K562 (cell line): ENCODE results near the gene MSRB2. TPM values are rescaled to one million over a fixed set of nuclear protein-coding genes. Genes with fewer than 3 reads are reported as not detected.

ENCODE experiments used
- RBM15 ChIP-seq: fragments of 200-400 bp; formaldehyde crosslinking; IDR thresholded peaks from 2 replicates; pipeline ENCODE4 v1.6.1; 2018; ENCODE audit warnings: mild to moderate bottlenecking, low read length, moderate library complexity; ENCODE audit not compliant: insufficient read depth
- ZC3H8 ChIP-seq: fragments of 450-650 bp; IDR thresholded peaks from 2 replicates; pipeline ENCODE4 v1.6.1; 2017
- ZNF445 ChIP-seq: fragments of 250-450 bp; sonication (Bioruptor Pico); IDR thresholded peaks from 2 replicates; pipeline ENCODE4 v1.4.0; 2020; ENCODE audit warnings: low read depth, mild to moderate bottlenecking, moderate library complexity
- ZNF584 ChIP-seq: fragments of 200-800 bp; sonication (Bioruptor generic); IDR thresholded peaks from 2 replicates; pipeline ENCODE4 v1.6.1; 2016; ENCODE audit warnings: low read depth, mild to moderate bottlenecking, missing genetic modification characterization, missing compliant biosample characterization
- polyA plus RNA-seq, 8 experiments: library from polyadenylated mRNA; depleted of rRNA in 4 of 8; stranded (reverse) in 5 of 8; unstranded in 3 of 8; fragments of >200 nt; fragmentation: Nextera tagmentation in 2 of 8; fragmentation: Illumina TruSeq in 1 of 8; extraction: Ambion mirVana in 2 of 8; extraction: Trizol in 1 of 8; gene quantifications; 2 replicates each; pipeline versions ENCODE4 v1.2.1 to v1.2.3, GENCODE V29; 2011 to 2014; ENCODE audit warnings: inconsistent platforms in 1 of 8, missing spikeins in 1 of 8
- total RNA-seq, 7 experiments: library from RNA; depleted of rRNA in 6 of 7; stranded (reverse); fragments of >200 nt in 6 of 7; fragmentation: Illumina TruSeq in 2 of 7; extraction: Trizol in 2 of 7; gene quantifications; 2 replicates each; pipeline versions ENCODE4 v1.2.1 to v1.2.3, GENCODE V29; 2011 to 2021; ENCODE audit warnings: low replicate concordance in 1 of 7
- TF ChIP-seq, protein P1 (sequence below): fragments of 450-650 bp; conservative IDR thresholded peaks from 2 replicates; pipeline ENCODE4 v1.6.1; 2016; ENCODE audit warnings: missing genetic modification characterization, low read depth, mild to moderate bottlenecking, control low read depth, missing compliant biosample characterization
- TF ChIP-seq, protein P2 (sequence below): fragments of 250-450 bp; sonication (Bioruptor Pico); IDR thresholded peaks from 2 replicates; pipeline ENCODE4 v1.4.0; 2020; ENCODE audit warnings: mild to moderate bottlenecking, moderate library complexity
- TF ChIP-seq, protein P3 (sequence below): fragments of 450-650 bp; IDR thresholded peaks from 2 replicates; pipeline ENCODE4 v1.6.1; 2016; ENCODE audit warnings: mild to moderate bottlenecking

MSRB2 gene
- total and polyA plus RNA-seq, 9 of the 15 experiments (the other 6 are each of a cell fraction or from before 2014, with no cell fraction given): 1.5 to 22.3 (median 5.9) TPM

DNA sequence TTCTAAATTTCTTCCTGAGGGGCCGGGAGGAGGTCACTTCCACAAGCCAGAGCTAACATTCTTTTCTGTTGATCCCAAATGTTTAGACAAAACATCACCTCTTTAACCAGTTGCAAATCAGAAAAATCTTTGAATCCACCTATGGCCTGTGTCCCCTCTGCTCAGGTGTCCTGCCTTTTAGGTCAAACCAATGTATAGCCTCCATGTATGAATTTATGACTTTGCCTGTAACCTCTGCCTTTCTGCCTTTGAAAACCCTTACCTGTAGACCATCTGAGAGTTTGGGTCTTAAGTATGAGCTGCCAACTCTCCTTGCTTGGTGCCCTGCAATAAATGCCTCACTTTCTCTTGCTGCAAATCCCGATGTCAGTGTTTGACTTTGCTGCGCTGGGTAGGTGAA, 44.1 kb upstream of the MSRB2 start (continued):
- TF ChIP-seq, protein P1, sequence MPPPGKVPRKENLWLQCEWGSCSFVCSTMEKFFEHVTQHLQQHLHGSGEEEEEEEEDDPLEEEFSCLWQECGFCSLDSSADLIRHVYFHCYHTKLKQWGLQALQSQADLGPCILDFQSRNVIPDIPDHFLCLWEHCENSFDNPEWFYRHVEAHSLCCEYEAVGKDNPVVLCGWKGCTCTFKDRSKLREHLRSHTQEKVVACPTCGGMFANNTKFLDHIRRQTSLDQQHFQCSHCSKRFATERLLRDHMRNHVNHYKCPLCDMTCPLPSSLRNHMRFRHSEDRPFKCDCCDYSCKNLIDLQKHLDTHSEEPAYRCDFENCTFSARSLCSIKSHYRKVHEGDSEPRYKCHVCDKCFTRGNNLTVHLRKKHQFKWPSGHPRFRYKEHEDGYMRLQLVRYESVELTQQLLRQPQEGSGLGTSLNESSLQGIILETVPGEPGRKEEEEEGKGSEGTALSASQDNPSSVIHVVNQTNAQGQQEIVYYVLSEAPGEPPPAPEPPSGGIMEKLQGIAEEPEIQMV (tag): no peak
- TF ChIP-seq ZNF445 (CRISPR knock-in tag) (no peak), RBM15 (no peak), ZNF584 (CRISPR knock-in tag) (peak; percentile 78; the same call in 1 of the 2 replicates), ZC3H8 (no peak)
- TF ChIP-seq, protein P2, sequence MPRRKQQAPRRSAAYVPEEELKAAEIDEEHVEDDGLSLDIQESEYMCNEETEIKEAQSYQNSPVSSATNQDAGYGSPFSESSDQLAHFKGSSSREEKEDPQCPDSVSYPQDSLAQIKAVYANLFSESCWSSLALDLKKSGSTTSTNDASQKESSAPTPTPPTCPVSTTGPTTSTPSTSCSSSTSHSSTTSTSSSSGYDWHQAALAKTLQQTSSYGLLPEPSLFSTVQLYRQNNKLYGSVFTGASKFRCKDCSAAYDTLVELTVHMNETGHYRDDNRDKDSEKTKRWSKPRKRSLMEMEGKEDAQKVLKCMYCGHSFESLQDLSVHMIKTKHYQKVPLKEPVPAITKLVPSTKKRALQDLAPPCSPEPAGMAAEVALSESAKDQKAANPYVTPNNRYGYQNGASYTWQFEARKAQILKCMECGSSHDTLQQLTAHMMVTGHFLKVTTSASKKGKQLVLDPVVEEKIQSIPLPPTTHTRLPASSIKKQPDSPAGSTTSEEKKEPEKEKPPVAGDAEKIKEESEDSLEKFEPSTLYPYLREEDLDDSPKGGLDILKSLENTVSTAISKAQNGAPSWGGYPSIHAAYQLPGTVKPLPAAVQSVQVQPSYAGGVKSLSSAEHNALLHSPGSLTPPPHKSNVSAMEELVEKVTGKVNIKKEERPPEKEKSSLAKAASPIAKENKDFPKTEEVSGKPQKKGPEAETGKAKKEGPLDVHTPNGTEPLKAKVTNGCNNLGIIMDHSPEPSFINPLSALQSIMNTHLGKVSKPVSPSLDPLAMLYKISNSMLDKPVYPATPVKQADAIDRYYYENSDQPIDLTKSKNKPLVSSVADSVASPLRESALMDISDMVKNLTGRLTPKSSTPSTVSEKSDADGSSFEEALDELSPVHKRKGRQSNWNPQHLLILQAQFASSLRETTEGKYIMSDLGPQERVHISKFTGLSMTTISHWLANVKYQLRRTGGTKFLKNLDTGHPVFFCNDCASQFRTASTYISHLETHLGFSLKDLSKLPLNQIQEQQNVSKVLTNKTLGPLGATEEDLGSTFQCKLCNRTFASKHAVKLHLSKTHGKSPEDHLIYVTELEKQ: no peak
- TF ChIP-seq, protein P3, sequence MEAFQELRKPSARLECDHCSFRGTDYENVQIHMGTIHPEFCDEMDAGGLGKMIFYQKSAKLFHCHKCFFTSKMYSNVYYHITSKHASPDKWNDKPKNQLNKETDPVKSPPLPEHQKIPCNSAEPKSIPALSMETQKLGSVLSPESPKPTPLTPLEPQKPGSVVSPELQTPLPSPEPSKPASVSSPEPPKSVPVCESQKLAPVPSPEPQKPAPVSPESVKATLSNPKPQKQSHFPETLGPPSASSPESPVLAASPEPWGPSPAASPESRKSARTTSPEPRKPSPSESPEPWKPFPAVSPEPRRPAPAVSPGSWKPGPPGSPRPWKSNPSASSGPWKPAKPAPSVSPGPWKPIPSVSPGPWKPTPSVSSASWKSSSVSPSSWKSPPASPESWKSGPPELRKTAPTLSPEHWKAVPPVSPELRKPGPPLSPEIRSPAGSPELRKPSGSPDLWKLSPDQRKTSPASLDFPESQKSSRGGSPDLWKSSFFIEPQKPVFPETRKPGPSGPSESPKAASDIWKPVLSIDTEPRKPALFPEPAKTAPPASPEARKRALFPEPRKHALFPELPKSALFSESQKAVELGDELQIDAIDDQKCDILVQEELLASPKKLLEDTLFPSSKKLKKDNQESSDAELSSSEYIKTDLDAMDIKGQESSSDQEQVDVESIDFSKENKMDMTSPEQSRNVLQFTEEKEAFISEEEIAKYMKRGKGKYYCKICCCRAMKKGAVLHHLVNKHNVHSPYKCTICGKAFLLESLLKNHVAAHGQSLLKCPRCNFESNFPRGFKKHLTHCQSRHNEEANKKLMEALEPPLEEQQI: no peak
